GM18870 (cell line): ENCODE data around the gene PIGT.

ENCODE experiments used
- ATAC-seq: cut with Tn5 transposase; IDR thresholded peaks from one replicate; pipeline ENCODE4 v1.9.1; 2021; ENCODE audit warnings: moderate library complexity; ENCODE audit not compliant: unreplicated experiment

PIGT gene

DNA sequence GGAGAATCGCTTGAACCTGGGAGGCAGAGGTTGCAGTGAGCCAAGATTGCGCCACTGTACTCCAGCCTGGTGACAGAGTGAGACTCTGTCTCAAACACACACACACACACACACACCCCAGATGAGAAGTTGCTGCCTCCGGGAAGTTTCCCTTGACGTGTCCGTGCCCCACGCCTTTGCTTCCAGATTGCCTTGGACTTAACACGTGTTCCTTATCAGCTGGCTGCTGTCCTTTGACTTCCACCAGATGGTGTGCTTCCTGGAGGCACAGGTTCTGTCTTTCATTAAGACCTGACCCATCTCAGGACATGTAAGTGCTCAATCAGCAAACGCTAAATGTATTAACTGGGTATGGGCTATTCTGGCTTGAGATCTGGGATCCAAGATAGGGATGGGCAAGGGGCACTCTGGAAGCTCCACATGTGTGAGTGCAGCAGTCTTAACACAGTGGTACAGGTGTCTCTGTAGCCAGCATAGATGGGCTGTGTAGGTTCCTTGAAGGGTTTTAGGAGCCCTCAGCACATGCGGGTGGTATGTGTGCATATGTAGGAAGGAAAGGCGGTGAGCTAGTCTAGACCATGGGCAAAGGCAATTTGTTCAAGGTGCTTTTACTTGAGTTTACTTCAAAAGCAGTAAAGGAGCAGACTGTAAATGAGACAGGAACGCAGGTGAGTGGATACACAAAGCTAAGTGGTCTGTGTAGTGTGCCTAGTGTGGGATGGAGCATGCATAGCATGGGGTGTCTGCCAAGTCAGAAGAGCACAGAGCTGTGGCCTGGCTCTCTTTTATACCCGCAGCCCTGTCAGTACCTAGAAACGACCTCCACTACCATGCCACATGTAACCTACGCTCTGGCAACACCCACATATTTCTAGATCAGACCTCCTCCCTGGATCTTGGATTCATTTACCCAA, 11.6 kb downstream of the PIGT start:
- no peak for ATAC-seq

DNA sequence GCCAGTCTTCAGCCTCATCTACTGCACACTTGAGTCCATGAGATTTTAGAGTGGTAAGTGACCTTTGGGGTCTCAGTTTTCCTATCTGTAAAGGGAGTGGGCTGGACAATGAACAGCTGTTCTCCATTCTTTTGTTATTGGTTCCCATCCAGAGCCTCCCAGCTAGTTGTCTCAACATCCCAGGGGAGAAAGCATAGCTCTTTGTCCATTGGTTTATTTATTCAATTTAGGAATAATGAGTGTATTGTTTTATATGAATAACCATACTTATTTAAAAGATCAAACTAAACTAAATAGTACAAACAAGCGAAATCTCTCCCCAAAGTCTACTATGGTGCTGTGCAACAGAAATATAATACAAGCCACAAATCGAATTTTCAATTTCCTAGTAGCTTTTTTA, 13.7 kb downstream of the PIGT start:
- ATAC-seq, result no peak

- ATAC-seq, result peak; percentile 79
These were observed 16.4 kb downstream of the PIGT start for GRCh38 chr20:45432294-45432693.

DNA sequence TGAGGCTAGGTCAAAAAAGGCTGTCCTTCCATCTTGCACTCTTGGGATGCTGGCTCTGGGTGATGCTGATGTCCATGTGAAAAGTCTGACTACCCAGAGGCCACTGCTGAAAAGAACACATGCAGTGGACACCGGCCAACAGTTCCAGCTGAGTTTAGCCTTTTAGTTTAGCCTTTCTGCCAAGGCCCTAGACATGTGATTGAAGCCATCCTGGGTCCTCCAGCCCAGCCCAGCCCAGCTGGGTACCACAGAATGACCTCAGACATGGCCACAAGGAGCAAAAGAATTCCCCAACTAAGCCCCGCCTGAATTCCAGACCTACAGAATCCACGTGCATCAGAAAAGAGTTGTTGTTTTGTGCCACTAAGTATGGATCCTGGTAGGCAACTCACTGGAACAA, 17.4 kb downstream of the PIGT start:
- no peak for ATAC-seq

DNA sequence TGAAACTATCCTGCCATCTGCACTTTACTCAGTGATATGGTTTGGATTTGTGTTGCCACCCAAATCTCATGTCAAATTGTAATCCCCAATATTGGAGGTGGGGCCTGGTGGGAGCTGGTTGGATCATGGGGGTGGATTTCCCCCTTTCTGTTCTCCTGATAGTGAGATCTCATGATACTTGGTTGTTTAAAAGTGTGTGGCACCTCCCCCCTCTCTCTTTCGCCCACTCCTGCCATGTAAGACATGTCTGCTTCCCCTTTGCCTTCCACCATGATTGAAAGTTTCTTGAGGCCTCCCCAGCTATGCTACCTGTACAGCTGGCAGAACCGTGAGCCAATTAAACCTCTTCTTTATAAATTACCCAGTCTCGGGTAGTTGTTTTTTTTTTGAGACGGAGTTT, 18.0 kb downstream of the PIGT start:
- ATAC-seq, result no peak

- peak; percentile 63 for ATAC-seq
These were observed 21.0 kb downstream of the PIGT start for GRCh38 chr20:45436732-45437485.

DNA sequence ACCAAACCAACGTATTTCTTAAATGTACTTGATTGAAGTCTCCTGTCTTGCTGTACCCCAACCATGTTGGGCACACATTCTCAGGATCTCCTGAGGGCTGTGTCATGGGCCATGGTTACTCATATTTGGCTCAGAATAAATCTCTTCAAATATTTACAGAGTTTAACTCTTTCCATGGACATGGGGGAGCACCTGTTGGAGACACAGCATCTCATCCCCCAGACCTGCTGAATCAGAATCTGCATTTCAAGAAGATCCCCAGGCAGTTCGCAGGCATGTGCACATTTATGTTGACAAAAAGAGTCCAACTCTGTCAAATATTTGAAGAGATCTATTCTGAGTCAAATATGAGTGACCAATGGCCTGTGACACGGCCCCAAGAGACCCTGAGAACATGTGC, 24.5 kb downstream of the PIGT start:
- ATAC-seq, result no peak

DNA sequence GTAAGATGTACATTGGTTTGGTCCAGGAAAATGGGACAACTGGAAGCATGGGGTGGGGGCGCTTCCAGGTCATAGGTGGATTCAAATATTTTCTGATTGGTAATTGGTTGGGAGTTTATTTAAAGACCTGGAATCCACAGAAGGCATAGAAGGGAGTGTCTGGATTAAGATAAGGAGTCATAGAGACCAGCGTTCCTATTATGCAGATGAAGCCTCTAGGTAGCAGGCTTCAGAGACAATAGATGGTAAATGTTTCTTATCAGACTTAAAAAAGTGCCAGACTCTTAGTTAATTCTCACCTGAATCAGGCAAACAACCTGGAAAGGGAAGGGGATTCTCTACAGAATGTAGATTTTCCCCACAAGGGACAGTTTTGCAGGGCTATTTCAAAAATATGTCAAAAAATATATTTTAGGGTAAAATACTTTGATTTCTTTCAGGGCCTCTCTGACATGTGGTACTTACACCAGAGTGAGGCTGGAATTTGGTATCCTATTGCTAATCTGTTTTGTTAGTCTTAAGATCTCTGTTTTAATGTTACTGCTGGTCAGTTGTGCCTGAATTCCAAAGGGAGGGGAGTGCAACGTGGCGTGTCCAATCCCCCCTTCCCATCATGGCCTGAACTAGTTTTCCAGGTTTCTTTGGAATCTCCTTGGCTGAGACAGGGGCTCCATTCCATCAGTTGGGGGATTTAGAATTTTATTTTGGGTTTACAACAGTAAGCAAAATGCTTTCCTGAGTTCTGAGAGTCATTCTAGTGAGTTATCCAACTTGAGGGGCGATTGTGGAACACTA, 25.1 kb downstream of the PIGT start:
- ATAC-seq, result no peak

- no peak for ATAC-seq
These were observed 25.8 kb downstream of the PIGT start for GRCh38 chr20:45441746-45442145.

DNA sequence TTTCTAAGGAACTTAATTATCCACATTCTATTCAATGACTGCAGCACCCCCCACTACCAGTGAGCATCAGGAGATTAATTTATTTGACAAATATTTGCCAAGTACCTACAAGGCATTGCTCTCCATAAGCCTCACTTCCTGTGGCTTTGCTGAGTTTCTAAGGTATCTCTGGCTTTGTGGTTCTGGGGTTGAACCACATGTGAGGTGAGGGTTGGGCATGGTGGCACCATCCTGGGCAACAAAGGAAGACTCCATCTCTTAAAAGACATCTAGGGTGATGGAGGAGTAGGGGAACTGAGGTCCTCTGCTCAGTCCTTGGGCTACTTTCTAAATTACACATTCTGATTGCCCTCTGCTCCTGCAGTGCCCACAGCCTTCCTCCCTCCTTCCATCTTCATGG, 28.1 kb downstream of the PIGT start:
- ATAC-seq, result no peak

- ATAC-seq, result no peak
These were observed 30.0 kb downstream of the PIGT start for GRCh38 chr20:45445805-45446562.

DNA sequence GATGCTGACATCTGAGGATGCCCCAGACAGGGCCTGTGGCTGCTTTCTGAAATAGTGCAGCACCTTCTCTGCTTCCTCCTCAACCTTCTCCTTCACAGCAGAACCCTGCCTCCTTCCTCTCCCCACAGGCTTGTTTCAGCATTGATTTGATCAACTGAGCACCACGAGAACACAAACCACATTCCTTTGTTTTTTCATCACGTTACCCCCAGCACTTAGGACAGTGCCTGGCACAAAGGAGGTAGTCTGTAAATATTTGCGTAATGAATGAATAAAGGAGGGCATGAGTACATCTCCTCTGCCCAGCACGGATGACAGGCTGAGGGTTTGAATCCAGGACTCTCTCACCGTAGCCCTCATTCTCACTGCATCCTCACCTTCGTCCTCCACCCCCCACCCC, 32.3 kb downstream of the PIGT start:
- ATAC-seq, result no peak

- no peak for ATAC-seq
These were observed 33.6 kb downstream of the PIGT start for GRCh38 chr20:45449528-45449927.

DNA sequence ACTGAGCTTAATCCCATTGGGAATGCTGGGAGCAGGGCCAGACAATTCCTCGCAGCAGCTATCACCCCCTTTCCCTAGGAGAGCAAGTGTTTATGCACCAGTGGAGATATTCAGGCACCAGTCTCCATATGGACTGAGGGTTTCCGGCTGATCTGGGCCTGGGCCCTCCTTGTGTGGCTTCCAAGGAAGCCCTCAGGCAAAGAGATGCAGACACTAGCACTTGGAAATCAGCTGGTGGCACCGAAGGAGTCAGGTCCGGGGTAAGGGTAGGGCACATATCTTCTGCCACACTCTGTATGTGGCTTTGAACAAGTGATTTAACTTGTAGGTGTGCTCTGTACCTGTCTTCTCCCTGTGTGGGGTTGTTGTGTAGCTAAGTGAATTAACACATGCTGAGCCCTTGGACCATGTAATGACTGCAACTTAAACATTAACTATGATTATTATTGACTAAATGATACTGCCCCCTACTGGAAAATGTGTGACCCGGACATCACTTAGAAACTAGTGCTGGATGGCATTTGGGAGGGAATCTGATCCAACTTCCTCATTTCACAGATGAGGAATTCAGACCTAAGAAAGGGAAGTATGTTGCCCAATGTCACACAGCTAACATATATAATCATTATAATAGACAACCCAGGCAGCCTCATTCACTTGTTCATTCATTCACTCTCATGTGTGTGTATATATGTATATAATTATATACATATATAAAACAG, 34.3 kb downstream of the PIGT start:
- no peak for ATAC-seq

GRCh38 chr20:45452238-45452637, 36.3 kb downstream of the PIGT start:
- ATAC-seq, result no peak

- ATAC-seq, result no peak
These were observed 37.1 kb downstream of the PIGT start for GRCh38 chr20:45452772-45453691.

DNA sequence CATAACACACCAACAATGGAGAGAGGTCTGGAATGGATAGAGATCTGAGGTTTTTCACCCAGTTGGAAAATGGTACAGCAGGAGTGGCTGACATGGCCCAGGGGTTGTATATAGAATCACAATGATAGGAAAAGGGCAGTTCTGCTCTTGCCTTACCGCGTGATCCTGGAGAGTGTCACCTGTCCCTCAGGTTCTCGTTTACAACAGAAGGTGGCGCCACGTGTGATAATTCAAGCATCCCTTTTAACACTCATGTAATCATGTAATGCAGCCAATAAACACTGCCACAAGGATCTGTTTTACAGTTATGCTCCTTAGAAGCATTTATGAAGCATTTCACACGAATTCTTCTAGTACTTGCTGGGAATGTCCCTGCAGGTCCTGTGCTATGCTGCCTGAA, 40.7 kb downstream of the PIGT start:
- no peak for ATAC-seq

DNA sequence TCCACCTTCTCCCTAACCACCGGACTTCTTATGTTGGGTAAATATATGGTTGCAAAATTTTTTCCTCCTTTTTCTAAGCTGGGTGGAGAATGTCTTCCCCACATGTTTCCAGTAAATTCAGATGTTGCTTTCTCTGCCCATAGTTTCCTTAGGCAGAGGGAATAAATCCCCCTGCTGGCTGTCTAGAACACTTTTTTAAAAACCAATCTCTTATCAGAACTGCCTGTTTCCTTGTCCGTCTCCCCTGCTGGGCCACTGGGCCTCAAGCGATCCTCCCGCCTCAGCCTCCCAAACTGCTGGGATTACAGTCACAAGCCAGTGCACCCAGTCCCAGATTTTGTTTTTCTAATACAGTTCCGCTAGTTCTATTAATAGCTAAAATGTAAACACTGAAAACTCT, 43.7 kb downstream of the PIGT start:
- no peak for ATAC-seq

- ATAC-seq, result no peak
These were observed 45.3 kb downstream of the PIGT start for GRCh38 chr20:45461225-45461624.
